ENCODE measurements around the gene PDSS2.
"Not testable (repeated sequence)": the region's sequence is repeated elsewhere in the genome, so short reads cannot be mapped to it uniquely, and the experiment has no call there.

PDSS2 gene

DNA sequence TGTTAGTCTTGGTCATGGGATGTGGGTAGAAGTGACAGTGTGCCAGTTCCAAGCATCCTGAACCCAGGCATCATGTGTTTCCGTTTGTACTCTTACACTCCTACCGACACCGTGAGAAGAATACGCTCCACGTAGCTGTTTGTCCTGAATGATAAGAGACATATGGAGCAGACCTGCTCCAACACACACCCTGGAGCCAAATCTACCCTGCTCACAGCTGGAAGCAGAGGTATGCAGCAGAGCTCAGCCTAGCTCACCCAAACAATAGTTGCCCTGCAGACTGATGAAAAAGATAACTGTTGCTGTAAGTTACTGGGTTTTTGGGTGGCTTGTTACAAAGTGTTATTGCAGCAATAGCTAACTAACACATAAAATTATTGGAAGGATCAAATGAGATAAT, 14.3 kb upstream of the PDSS2 start:
- DNase-seq = no peak

DNA sequence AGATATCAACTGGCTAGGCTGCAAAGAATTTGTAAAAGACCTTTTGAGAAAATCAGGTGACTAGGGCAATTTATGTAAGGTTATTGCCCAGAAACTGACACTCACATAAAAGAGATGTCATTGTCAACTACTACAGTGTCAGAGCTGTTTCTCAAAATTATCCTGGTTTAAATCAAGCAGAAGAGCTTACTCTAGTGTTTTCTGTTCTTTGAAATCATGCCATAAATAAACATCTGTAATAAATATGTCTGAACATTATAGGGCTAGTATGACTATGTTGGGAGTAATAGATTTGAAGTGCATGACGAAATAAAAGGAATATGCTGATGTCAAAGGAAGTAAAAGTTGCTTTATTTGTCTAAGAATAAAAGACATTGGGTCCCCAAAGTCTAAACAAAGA, 11.0 kb upstream of the PDSS2 start:
- DNase-seq = no peak

DNA sequence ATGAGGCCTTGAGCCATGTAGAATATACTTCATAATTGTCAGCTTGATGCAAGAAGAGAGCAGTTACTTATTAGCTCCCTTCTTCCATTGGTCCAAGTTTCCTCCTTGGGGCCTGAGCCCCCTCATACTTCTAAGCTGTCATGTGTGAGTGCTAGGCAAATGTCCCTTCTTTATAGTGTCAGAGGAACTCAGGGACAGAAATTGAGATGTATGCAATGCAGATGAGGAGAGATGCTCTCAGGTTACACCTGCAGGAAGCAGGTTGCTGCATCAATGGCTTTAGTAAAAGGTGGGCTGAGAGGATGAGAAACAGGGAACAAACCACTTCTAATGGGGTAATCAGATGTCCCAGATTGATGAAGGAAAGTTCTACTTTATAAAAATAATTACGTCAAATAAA, 6.7 kb upstream of the PDSS2 start:
- DNase-seq = no peak

DNA sequence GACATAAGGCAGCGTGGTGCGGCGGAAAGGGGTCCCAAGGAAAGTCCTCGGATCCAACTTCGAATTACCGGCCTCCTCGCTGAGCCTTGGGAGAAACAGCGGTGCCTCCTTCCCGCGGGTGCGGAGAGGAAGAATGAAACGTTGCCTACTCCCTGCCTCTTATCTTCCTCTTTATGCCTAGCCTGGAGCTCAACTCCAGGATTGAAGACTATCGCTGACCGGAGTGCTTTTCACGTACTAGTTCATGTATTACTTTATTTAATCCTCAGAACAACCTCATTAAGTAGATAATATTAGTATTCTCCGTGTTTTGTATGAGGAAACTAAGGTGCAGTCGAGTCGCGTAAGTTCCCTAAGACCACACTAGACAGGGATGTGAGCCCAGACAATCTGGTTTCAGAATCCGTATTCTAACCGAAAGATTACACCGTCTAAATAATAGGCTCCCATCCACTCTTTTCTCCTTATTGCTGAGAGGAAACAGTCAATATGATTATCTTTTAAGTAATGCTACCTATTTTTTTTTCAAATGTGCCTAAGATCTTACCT, 793 bp upstream of the PDSS2 start:
- DNase-seq = no peak

DNA sequence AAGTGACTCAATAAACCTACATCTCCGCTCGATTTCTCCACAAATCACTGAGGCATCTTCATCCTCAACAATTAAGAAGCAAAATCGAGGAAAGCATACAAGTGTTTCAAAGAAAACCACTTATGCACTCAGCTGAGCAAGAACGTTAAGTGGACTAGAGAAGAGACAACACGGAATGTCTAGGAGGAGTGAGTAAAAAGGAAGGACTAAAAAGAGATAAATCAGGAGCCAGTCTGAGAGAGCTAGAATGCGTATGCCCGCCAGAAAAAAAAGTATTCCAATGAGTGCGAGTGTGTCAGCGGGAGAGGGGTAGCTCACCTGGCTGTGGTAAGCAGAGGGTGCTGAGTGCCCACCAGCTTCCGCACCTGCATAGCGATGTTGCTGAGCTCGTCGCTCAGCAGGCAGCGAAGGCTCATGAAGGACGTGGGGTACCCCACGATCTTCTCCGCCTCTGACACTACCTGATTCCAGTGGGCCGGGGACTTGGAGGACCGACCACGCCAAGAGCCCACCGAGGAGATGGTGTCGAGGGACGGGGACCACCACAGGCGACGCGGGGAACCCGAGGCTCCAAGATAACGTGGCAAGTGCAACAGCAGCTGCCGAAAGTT, 587 bp downstream of the PDSS2 start:
- DNase-seq = peak; percentile 13

DNA sequence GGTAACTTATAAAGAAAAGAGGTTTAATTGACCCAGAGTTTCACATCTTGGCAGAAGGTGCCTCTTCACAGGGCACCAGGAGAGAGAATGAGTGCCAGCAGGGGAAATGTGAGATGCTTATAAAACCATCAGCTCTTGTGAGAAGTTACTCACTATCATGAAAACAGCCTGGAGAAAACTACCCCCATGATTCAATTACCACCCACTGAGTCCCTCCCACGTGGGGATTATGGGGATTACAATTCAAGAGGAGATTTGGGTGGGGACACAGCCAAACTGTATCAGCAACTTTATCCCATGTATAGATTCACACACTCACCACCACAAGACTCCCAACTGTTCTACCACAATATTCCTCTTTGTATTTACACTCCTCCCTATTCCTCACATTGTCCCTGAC, 10.6 kb downstream of the PDSS2 start:
- no peak for DNase-seq

DNA sequence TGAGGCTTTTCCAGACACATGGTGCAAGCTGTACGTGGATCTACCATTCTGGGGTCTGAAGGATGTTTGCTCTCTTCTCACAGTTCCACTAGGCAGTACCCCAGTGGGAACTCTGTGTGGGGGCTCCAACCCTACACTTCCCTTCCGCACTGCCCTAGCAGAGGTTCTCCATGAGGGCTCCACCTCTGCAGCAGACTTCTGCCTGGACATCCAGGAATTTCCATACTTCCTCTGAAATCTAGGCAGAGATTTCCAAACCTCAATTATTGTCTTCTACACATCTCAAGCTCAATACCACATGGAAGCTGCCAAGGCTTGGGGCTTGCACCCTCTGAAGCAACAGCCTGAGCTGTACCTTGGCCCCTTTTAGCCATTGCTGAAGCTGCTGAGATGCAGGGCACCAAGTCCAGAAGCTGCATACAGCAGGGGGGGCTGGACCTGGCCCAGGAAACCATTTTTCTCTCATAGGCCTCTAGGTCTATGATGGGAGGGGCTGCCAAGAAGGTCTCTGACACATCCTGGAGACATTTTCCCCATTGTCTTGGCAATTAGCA, 11.6 kb downstream of the PDSS2 start:
- no peak for DNase-seq

DNA sequence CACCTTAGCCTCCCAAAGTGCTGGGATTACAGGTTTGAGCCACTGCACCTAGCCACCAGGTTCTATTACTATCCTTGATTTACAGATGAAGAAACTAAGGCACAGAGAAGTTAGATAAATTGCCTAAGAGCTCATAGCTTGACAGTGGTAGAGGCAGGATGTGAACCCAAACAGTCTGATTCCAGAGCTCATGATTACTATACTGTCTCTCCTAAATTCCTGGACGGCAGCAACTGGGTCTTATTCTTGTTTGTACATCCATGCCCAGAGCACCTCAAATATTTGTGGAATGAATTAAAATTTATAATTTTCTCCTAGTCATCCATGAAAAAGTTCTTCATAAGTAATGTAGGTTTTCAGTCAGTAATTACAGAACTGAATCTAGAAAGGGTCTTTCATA, 15.1 kb downstream of the PDSS2 start:
- DNase-seq = no peak

DNA sequence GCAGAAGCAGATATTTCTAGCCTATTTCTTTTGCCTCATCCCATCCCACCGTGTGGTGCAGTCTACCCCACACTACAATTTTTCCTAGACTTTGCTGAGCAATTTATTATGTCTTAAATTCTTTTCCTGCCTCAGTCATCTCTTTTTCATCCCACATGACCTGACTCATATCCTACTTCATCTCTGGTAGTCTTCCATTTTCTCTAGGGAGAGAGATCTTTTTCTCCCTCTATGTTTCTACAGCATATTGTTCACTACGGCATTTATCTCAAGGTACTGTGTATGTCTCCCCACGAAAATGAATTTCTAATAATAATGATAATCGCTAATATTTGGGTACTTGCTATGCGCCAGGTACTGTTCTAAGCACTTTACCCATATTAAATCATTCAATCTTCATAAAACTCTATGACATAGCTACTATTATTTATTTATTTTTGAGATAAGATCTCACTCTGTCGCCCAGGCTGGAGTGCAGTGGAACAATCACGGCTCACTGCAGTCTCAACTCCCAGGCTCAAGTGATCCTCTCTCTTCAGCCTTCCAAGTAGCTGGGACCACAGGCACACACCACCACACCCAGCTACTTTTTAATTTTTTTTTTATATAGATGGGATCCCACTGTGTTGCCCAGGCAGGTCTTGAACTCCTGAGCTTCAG, 15.6 kb downstream of the PDSS2 start:
- DNase-seq = no peak

DNA sequence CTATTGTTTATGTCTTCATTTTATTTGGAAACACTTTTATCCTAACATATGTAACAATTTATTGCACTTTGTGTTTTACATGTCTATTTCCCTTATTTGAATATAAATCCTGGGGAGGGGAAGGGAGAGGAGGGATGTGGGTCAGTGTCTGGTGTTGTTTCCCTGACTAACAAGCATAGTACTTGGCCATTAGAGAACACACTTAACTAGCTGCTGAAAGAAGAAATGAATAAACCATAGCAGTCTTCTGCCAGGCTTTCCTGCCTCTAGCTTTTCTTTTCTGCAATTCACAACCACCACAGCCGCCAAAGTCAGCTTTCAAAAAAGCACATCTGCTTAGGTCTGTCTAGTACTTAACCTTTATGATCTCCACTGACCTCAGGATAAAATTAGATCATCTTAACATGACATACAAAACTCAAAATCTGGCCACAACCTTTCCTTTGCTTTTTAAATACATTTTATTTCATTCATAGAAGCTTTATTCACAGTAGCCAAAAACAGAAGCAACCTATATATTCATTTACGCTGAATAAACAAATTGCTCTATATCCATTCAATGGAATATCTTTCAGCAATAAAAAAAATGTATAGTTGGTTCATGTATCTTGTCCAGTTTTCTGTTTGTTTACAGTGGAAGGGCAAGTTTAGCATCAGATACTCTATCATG, 16.3 kb downstream of the PDSS2 start:
- no peak for DNase-seq

DNA sequence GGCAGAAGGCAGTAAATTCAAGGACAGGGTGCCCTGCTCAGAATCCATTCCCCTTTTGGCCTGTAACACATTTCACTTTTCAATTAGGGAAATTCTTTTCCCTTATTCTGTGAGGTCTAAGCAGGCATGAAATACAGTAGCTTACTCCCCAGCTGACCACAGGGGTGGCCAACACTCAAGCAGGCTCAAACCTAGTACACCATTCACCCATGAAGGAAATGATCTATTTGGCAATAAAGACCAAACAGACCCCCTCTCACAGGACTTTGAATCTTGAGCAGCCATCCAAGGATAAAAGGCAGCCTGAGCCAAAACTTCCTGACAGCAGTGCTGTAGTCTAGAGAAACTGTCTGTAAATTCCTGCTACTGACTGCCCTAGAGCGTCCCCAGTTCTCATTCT, 17.7 kb downstream of the PDSS2 start:
- no peak for DNase-seq

DNA sequence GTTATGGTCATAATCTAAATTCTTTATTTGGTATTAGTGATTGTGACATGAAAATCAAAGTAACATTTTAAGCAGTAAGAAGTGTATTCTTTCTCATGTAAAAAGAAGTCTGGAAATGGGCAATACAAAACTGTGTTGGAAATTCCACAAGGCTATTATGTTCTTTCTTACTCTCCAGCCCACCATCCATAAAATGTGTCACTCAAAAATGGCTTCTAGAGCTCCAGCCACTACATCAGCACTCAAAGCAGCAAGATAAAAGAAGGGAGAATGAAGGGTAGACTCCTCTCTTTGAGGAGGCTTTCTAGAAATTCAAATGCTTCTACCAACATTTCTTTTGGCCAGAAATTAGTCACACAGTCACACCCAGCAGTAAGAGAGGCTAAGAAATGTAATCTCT, 18.4 kb downstream of the PDSS2 start:
- no peak for DNase-seq

DNA sequence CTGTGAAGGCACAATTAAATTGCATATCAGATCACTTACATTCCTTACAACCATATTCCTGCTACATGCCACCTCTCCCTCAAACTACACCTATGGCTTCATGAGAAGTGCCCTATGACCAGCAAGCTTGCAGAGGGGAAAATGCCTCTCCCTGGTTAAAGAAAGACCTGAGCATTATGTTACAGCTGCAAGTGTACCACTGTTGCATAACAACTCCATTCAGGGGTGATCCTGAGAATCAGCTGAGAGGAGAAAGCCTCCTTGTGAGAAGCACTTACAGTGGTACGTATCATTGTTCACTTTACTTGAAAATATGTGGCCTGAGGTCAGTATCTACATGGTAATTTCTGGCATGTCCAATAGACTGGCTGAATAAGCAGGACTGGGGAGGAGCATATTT, 20.0 kb downstream of the PDSS2 start:
- DNase-seq = no peak

DNA sequence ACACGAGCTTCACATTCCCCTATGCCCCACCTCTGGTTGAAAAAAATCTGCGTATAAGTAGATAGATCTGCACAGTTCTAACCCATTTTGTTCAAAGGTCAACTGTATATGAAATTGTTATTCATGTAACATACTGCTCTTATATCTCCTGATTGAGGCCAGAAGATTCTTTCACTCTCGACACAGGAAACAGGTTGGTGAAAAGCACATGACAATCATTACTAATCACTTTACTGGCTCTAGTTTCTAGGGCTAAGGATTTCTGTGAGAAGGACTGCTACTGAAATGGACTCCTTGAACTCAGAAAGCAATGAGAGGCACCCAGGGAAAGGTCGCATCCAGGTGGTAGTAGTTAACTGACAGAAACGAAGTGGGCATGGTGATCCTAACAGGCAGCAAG, 21.7 kb downstream of the PDSS2 start:
- no peak for DNase-seq

DNA sequence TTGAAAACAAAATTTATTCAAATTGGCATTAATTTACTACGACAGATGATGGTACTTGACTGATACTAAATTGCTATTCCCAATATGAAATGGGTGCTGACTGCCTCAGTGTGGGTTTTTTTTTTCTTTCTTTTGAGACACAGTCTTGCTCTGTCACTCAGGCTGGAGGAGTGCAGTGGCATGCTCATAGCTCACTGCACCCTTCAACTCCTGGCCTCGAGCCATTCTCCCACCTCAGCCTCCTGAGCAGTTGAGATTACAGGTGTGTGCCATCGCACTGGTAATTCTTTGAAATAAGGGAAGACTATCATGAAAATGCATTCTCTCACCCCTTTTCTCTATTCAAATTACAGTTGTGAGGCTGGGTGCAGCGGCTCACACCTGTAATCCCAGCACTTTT, 22.5 kb downstream of the PDSS2 start:
- DNase-seq = no peak

DNA sequence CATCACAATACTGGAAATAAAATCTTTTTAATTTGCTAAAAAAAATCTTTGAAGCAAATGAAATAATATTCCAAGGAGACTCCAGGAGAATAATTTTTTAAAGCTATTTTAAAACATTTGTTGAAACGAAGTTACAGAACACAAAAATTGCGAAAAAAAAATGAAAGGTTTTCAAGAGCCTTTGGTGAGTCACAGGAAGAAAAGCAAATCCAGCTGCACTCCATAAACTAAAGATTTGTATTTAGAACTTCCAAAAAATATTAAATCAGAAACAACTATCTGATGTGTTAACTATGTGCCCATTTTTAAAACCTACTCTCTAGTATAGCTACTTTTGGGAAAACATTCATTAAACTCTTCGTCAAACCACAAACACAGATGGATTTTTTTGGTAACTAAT, 23.6 kb downstream of the PDSS2 start:
- DNase-seq = no peak

DNA sequence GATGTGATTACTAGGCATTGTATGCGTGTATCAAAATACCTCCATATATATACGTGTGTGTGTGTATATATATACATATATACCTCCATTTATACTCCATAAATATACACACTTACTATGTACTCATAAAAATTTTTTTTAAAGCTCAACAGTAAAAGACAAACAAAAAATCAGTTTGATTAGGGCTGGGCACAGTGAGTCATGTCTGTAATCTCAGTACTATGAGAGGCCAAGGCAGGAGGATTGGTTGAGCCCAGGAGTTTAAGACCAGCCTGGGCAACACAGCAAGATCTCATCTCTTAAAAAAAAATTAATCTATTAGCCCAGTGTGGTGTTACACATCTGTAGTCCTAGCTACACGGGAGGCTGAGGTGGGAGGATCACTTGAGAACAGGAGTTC, 24.6 kb downstream of the PDSS2 start:
- no peak for DNase-seq

DNA sequence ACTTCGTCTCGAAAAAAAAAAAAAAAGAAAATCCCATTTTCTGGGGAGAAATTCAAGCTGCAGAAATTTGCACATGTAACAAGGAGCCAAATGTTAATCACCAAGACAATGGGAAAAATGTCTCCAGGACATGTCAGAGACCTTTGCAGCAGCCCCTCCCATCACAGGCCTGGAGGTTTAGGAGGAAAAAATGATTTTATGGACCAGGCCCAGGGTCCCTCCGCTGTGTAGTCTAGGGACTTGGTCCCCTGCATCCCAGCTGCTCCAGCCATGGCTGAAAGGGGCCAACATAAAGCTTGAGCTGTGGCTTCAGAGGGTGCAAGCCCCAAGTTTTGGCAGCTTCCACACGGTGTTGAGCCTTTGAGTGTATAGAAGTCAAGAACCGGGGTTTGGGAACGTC, 33.4 kb downstream of the PDSS2 start:
- DNase-seq = not testable (repeated sequence)

DNA sequence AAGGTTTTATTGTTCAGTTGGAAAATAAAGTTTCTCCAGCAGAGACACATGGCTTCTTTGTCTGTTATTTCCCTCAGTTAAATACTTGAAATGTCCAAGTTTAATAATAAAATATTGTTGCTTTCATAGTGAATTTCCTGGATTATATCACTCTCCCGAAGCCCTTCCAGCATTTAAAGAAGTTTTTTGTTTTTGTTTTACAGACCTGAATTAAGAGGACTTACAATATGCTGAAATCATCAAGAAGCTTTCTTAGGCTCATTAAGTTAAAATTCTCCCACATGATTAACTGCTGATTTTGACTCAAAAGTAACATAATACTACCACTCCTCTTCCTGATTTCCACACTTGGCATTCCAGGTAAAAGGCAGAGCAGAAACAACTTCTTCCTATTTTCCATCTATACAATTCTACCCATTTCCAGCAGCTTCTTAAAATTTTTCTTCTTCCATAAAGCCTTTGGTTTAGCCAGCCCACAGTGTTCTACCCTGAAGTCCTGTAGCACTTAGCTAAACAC, 35.8 kb downstream of the PDSS2 start:
- no peak for DNase-seq

DNA sequence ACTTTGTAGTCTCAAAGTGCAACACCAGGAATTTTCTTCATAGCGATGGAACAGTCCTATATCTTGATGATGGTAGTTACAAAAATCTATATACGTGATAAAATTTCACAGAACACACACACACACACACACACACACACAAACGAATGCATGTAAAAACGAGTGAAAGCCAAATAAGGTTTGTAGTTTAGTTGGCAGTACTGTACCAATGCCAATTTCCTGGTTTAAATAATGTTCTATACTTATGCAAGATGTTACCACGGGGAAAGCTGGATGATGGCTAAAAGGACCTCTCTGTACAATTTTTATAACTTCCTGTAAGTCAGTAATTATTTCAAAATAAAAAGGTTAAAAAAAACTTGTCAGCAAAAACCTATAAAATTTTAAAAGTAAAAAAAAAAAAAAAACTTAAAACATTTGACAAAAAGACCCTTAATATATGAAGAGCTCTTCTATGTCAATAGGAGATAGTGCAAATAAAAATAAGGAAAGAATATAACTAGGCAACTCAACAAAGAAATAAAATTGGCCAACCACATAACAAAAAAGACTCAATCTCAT, 37.6 kb downstream of the PDSS2 start:
- DNase-seq = peak; percentile 15

DNA sequence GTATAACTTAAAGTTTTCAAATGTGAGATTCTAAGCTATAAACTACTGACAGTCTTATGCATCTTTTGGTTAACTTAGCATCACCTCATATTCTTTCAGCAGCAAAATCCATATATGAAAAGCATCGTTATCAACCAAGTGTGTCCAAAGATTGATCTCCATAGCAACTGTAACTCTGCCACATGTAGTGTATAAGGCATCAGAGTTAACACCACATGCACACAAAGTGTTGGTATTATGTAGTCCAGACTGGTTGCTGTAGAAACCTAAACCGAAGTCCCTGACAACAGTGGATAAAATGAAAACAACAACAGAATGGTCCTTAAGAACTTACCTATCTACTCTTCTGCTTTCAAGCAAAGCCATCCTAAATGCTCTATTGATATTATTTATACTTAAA, 39.6 kb downstream of the PDSS2 start:
- peak; percentile 65 for DNase-seq

DNA sequence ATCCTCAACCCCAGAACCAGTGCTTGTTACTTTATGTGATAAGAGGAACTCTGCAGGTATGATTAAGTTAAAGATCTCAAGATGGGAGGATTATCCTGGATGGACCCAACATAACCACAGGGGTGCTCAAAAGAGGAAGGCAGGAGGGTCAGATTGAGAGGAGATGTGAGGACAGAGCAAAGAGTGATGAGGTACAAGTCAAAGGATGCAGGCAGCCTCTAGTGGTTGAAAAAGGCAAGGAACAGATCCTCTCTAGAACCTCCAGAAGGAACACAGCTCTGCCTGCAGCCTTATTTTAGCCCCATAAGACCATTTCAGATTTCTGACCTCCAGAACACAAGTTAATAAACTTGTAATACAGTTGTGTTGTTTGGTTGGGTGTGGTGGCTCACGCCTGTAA, 41.2 kb downstream of the PDSS2 start:
- no peak for DNase-seq

DNA sequence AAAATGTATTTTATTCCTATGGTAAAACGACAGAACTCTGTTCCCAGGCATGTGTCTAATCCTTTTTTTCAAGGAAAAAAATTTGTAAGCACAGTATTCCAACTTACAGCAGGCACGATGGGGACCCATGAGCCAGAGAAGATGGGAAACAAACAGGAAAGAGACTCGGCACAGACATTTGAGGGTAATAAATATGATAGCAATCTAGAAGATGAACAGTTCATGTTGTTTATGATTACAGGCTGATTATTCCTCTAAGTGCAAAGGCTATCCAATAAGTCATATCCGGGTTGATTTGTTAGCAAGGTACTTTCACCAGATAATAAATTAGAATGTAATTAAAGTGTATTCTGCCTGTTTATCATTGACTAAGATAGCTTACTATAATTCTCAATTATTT, 43.2 kb downstream of the PDSS2 start:
- no peak for DNase-seq
